ENCODE data around the gene DGKI.

DNA sequence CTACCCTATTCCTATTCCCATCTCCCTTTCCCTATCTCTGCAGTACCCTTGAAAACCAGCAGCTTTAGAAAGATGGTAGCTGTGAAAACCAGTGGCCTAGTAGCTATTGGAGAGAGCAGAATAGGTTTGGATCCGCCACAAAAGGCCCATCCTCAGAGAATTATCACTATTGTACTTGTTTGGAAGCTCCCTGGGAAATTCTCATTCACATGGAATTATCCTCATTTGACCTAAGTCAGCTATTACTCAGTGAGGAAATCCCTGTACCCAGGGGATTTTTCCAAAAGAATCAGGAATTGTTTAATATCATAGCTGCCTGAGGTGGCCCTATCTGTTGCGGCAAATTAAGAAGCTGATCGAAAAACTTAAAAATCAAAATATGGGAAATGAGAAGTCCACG lies 51.6 kb downstream of the DGKI start:
- TF ChIP-seq, protein P1, sequence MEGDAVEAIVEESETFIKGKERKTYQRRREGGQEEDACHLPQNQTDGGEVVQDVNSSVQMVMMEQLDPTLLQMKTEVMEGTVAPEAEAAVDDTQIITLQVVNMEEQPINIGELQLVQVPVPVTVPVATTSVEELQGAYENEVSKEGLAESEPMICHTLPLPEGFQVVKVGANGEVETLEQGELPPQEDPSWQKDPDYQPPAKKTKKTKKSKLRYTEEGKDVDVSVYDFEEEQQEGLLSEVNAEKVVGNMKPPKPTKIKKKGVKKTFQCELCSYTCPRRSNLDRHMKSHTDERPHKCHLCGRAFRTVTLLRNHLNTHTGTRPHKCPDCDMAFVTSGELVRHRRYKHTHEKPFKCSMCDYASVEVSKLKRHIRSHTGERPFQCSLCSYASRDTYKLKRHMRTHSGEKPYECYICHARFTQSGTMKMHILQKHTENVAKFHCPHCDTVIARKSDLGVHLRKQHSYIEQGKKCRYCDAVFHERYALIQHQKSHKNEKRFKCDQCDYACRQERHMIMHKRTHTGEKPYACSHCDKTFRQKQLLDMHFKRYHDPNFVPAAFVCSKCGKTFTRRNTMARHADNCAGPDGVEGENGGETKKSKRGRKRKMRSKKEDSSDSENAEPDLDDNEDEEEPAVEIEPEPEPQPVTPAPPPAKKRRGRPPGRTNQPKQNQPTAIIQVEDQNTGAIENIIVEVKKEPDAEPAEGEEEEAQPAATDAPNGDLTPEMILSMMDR (IDR thresholded peaks at IDR 0.05): no peak
- no peak for TF ChIP-seq POLR2A (IDR thresholded peaks at IDR 0.05)
